Dedifferentiated amniotic fluid mesenchymal stem cell (primary cell): ENCODE measurements around the gene DISP2.

Source experiments
- DNase-seq: peaks from one replicate; pipeline ENCODE4 v3.0.0-alpha.2; 2016; ENCODE audit errors: extremely low spot score

DISP2 gene

DNA sequence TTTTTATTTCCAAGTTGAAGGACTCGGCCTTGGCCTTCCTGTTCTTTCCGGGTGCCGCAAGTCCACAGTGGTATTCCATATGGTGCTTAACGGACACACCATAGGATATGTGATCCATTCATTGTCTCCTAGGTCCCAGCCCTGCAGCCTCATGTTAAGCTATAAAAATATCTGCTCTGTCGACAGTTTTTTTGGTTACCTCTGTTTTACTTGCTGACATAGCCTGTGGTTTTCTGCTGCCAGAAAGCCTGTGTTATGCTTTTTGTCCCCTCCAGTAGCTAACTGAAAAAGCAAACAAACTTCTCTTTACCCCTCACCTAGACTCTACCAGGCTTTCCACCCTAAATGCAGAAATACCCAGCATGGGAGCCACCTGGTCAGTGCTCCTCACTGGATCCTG, 29.3 kb upstream of the DISP2 start:
- no peak for DNase-seq

GRCh38 chr15:40329804-40330203, 28.2 kb upstream of the DISP2 start:
- no peak for DNase-seq

DNA sequence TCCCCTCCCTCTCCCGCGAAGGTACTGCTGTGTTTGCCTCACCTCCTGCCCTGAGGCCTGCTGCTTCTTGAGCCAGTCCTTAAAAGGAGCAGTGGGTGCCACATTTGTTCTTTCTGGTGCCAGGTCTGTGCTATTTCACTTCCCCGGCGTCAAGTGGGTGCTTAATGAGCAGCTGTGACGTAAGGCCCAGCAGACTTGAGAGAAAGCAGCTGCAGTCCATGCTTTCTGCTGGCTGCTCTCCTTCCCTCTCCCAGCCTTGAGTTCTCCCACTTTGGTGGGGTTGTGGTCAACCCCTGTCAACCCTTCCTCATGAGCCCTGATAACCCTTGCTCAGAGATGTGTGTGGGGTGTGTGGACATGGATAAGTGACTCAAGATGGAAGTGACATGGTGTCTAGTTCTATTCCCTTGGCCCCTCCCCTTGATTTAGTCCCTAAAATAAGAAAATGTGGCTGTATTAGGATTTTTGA, 27.6 kb upstream of the DISP2 start:
- no peak for DNase-seq

DNA sequence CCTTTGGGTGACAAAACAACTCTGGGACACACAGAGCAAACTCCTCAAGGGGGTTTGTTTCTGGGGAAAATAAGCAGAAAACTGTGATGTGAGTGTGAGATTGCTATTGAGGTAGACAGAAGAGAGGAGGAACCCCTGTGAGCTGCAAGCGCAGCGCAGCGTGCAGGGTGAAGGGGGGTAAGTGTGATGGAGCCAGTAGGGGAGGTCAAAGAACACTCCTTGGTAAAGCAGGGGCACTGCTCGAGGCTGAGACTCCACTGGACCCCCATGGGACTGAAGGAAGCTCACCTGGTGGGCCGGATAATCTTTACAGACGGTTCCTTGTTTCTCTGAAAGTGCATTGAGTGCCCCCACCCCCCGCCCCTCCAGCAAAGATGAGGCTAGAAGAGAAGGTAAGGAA, 27.0 kb upstream of the DISP2 start:
- no peak for DNase-seq

DNA sequence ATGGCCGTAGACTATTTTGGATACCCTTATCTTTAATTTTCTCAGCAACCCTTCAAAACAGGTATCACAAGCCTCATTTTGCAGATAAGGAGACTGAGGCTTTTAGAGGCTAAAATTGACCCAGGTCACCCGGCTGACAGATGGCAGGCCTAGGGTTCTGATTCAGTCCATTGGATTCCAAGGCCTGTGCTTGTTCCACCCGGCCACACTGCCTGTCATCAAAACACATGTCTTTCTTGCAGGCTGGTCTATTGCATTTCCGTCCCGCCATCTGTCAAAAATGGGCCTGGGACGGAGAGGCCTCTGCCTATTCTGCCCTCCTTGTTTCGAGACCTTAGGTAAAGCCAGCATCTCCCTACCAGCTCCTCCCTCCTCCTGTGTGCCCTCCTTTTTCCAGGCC, 26.4 kb upstream of the DISP2 start:
- DNase-seq, result no peak

GRCh38 chr15:40332113-40332781, 25.8 kb upstream of the DISP2 start:
- DNase-seq, result no peak

DNA sequence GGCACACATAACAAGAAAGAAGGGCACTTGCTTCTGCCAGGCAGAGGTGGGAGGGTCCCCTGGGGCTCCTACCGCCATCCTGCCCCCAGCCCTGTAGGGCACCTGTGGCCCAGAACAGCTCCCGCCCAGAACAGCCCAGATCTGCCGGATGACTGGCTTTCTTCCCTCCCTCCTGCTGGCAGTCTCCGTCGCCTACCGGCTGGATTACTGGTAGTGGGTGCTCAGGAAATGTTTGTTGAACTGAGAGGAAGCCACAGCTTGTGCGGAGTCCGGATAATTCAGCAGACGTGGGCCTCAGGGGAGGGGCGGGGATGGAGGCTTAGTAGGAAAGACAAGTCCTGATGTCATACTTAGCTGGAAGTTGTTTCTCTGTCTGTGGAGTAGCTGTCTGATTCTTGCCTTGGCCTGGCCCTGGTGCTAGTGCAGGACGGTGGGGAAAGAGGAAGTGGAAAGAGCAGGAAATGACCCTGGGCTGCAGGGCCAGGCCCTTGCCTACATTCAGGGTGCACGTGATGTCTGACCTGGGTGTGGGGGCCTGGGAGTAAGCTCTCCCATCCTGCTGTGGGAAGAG, 24.0 kb upstream of the DISP2 start:
- peak; percentile 37 for DNase-seq

DNA sequence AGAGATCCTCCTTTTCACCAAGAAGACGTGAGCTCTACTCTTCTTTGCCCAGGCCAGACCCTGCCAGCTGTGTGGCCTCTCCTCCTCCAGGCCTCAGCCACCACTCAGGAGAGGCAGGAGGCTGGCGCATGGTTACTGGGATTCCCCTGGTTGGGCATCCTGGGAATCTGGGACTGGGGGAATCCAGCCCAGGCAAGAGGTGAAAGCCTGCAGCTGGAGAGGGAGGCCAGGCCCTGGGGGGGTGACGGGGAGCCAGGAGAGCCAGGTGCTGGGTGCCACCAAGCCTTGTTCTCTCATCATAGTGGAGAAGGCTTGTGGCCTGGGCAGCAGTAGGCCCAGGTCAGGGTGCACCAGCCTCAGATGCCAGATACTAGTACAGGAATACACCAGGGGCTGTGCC, 23.5 kb upstream of the DISP2 start:
- DNase-seq, result no peak

DNA sequence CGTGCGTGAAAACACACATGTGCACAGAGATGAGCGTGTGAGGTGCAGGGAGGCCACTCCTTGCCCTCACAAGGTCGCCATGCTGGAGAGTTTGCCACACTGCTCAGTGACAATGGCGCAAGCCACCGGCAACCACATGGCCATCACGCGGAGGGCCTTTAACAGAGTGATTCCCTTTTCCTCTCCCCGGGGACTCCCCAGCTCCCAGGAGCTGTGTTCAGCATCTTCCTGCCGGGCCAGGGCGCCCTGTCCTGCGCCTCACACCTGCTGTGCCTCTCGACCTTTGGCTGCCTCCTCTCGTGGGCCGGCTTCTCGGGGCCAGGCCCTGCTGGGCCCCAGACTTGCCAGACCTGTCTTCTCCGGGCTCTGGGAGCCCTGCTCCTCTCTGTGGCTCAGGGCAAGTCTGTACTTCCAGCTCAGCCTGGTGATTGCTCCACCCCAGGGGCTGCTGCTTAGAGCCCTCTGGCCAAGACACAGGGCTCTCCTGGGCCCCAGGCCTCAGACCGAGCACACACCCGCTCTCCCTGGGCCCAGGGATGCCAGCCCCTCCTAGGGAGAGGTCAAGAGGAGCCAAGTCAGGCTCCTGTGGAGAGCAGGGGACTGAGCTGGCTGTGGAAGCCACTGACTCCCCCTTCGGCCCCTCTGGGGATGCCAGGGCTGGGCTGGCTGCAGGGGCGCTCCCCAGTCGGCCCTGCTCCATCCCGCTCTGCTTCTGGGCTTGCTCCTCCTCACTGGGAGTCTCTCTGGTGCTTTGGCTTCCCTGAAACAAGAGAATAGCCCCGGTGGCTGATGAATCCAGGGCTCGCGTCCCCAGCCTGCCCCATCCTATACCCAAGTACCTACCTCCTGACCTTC, 22.9 kb upstream of the DISP2 start:
- no peak for DNase-seq

DNA sequence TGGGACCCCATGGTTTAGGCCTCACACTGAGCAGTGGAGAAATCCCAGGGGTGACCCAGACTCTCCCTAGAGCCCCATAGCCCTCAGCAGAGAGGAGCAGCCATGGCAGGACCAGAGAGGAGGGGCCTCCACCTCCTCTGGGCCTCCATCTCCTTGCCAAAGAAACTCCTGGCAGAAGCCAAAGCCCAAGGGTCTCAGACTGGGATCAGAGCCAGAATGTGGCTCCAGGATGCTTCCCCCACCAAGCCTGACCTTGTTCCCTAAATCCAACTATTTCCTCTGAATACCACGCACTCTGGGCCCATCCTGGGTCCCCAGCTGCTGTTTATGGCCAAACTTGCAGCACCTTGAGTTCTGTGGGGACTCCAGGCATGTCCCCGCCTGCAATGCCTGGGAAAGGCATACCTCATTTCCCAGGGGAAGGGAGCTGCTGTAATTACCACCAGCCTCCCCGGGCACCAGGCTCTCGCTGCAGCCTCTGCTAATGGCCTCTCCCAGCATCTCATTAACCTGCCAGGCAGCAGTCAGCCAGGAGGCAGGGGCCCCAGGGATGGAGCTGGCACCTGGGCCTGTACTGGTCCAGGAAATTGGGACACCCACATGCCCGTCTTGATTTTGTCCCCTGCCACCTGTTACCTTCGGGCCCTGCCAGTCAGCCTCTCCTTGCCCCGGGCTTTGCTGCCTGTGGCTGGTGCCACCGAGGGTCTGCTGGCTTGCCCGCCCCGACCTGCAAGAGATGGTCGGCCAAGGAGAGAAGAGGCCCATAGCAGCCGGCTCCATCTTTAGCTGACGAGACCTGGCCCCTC, 21.9 kb upstream of the DISP2 start:
- DNase-seq, result no peak

- DNase-seq, result no peak
Measured at GRCh38 chr15:40336744-40337122, 21.3 kb upstream of the DISP2 start.

GRCh38 chr15:40337597-40337996, 20.4 kb upstream of the DISP2 start:
- DNase-seq, result no peak

DNA sequence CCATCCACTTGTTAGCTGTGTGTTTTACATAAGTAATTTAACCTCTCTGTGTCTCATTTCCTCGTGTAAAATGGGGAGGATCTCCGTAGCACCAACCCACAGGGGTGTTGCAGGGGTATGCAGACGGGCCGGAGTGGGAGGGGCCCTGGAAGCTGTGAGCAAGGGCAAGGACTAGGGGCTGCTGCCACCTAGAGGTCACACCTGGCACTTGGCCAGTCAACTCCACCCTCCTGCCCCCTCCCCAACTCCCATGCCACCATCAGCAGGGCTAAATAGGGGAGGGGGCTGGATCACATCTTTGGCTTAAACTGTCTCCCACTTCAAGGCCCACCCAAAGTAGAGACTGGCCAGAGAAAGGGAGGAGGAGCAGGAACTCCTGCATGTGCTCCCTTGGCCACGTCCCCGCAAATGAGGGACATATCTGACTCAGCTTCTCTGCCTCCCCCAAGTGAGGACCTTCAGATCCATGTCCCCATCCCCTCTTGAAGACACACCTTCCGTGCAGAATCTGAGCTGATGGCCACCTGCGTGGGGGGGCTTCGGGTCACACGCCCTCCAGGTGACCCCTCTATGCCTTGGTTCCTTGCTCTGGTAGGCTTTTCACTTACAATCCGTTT, 19.9 kb upstream of the DISP2 start:
- DNase-seq, result no peak

GRCh38 chr15:40338921-40339620, 18.9 kb upstream of the DISP2 start:
- peak; percentile 78 for DNase-seq

DNA sequence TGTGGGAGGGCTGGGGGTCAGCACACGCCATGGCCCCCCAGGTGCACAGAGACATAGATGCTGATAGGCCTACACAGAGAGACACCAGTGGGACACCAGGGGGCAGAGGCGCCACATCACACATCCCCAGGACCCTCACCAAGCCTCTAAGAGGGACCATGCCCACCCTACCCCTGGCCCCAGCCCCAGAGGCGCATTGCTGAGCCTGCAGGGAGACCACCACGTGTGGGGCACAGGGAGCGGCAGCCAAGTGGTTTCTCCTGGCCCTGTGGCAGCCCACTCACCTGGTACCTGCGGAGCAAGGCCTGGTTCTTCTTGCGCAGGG, 18.4 kb upstream of the DISP2 start:
- DNase-seq, result no peak

GRCh38 chr15:40340038-40340739, 17.8 kb upstream of the DISP2 start:
- DNase-seq, result peak; percentile 53

- peak; percentile 92 for DNase-seq
Measured at GRCh38 chr15:40340740-40341400, 17.1 kb upstream of the DISP2 start, which contains the start of gene CCDC9B. Gene CCDC9B (minus strand): TSS chr15:40340939. CDS start chr15:40340819, 120 bp downstream.

DNA sequence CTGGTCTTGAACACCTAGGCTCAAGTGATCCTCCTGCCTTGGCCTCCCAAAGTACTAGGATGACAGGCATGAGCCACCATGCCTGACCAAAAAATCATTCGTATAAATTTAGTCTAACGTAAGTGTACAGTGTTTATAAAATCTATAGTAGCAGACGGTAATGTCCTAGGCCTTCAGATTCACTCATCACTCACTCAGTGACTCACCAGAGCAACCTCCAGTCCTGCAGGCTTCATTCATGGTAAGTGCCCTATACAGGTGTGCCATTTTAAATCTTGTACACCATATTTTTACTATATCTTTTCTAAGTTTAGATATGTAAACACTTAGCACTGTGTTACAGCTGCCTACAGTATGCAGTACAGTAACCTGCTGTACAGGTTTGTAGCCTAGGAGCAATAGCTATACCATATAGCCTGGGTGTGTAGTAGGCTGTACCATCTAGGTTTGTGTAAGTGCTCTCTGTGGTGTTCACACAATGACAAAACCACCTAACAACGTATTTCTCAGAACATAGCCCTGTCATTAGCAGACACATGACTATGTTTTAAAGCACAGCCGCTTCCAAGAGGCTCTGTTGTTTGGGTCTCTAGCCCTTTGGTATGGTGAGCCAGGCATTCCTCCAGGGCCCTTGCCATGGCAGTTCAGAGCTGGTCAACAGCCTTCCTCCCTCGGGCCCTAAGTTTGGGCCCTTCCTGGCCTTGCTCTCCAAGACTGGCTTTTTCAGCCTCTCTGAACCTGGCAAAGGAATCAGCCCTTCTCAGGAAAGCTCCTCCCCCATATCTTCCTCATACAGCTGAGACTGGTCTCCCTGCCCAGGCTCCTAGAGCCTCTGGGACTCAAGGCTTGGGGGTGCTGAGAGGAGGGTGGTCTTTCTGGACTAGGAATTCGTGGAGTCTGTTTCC, 15.4 kb upstream of the DISP2 start:
- no peak for DNase-seq

DNA sequence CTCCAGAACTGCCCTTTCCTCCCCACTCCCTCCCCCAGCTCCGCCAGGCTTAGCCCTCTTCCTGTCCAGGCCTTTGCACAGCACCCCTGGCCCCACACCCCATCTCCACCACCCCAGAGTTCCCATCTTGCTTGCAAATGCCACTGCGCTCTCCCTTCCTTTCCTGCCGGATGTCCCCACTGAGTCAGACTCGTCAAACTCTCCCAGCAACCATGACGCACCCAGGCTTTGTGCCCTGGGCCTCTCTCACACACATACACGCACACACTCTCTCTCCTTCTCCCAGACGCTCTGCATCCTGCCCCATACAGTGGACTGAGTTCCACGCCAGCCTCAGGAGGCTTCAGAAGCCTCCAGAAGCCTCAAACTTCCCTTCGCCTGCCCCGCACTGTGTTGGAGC, 14.5 kb upstream of the DISP2 start:
- peak; percentile 91 for DNase-seq
